ENCODE results near the gene GRK1.

The GRK1 gene

GRCh38 chr13:113651511-113652403 is 15.3 kb upstream of the GRK1 start:
- Histone ChIP-seq H3K4me3 (ENCODE audit: low read depth, low read length) (no peak overlapping the region), H3K36me3 (peaks cover 5% of the 10 kb centered on the region; the same call in 1 of the 2 replicates), H3K4me1 (peaks cover 10% of the 10 kb centered on the region), H3K27me3 (no peaks in the 10 kb centered on the region), H3K9me3 (no peaks in the 10 kb centered on the region)
- peak; percentile 9 for DNase-seq
- no peak for TF ChIP-seq CTCF (IDR thresholded peaks at IDR 0.05; ENCODE audit: low read depth, low read length)

- Histone ChIP-seq H3K4me1 (peaks cover 8% of the 10 kb centered on the region), H3K27me3 (no peaks in the 10 kb centered on the region), H3K36me3 (no peaks in the 10 kb centered on the region), H3K9me3 (no peaks in the 10 kb centered on the region), H3K4me3 (ENCODE audit: low read depth, low read length) (no peak overlapping the region)
- peak; percentile 5 for DNase-seq
- TF ChIP-seq CTCF (IDR thresholded peaks at IDR 0.05; ENCODE audit: low read depth, low read length), result no peak
Observed at GRCh38 chr13:113652404-113653263, 14.4 kb upstream of the GRK1 start.

- Histone ChIP-seq H3K4me1 (peaks cover 8% of the 10 kb centered on the region), H3K9me3 (no peaks in the 10 kb centered on the region), H3K36me3 (no peaks in the 10 kb centered on the region), H3K4me3 (ENCODE audit: low read depth, low read length) (no peak overlapping the region), H3K27me3 (no peaks in the 10 kb centered on the region)
- no peak for TF ChIP-seq CTCF (IDR thresholded peaks at IDR 0.05; ENCODE audit: low read depth, low read length)
- DNase-seq, result peak; percentile 52
Observed at GRCh38 chr13:113653264-113654174, 13.5 kb upstream of the GRK1 start.

GRCh38 chr13:113654175-113654560 is 12.9 kb upstream of the GRK1 start:
- peak; percentile 2 for DNase-seq
- Histone ChIP-seq H3K27me3 (no peaks in the 10 kb centered on the region), H3K4me3 (ENCODE audit: low read depth, low read length) (no peak overlapping the region), H3K9me3 (no peaks in the 10 kb centered on the region), H3K4me1 (peaks cover 8% of the 10 kb centered on the region), H3K36me3 (no peaks in the 10 kb centered on the region)
- TF ChIP-seq CTCF (IDR thresholded peaks at IDR 0.05; ENCODE audit: low read depth, low read length), result no peak

- no peak overlapping the region for H3K4me3 ChIP-seq (ENCODE audit: low read depth, low read length)
- no peaks in the 10 kb centered on the region for H3K9me3 ChIP-seq
- peak; percentile 8 for DNase-seq
- H3K36me3 ChIP-seq, result no peaks in the 10 kb centered on the region
- H3K4me1 ChIP-seq, result peaks cover 8% of the 10 kb centered on the region
- no peaks in the 10 kb centered on the region for H3K27me3 ChIP-seq
- TF ChIP-seq CTCF (IDR thresholded peaks at IDR 0.05; ENCODE audit: low read depth, low read length), result no peak
Observed at GRCh38 chr13:113654591-113655345, 12.3 kb upstream of the GRK1 start.
